GM12872 (cell line): ENCODE results near the gene TYROBP.

ENCODE experiments used
- TF ChIP-seq, protein P1 (sequence below): IDR thresholded peaks from 3 replicates; pipeline ENCODE4 v1.5.1; 2011; ENCODE audit warnings: low read depth, mild to moderate bottlenecking, low read length, moderate library complexity; ENCODE audit not compliant: insufficient read depth

The TYROBP gene

DNA sequence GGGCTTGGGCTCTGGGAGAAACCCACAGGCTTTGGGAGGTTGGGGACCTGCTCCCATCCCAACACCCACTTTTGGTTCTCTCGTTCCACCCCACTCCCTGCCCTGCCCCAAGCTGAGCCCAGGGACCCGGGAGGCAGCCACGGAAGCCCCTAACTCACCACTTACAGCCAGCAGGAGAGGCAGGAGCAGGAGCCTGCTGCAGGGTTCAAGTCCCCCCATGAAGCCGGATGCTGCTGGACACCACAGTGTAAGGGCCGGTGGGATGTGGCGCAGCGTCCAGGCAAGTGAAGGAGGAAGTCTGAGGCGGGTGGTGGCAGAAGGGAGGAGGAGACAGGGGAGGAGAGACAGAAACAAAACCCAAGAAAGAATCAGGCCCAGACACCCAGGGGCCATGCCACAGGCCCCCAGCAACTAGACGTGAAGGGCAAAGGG is at the start of gene TYROBP:
TSS of gene TYROBP (minus strand) at position 286 of the 432 bp plus-strand sequence. CDS start at position 219, 67 bp downstream.
- TF ChIP-seq, protein P1, sequence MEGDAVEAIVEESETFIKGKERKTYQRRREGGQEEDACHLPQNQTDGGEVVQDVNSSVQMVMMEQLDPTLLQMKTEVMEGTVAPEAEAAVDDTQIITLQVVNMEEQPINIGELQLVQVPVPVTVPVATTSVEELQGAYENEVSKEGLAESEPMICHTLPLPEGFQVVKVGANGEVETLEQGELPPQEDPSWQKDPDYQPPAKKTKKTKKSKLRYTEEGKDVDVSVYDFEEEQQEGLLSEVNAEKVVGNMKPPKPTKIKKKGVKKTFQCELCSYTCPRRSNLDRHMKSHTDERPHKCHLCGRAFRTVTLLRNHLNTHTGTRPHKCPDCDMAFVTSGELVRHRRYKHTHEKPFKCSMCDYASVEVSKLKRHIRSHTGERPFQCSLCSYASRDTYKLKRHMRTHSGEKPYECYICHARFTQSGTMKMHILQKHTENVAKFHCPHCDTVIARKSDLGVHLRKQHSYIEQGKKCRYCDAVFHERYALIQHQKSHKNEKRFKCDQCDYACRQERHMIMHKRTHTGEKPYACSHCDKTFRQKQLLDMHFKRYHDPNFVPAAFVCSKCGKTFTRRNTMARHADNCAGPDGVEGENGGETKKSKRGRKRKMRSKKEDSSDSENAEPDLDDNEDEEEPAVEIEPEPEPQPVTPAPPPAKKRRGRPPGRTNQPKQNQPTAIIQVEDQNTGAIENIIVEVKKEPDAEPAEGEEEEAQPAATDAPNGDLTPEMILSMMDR, result no peak

DNA sequence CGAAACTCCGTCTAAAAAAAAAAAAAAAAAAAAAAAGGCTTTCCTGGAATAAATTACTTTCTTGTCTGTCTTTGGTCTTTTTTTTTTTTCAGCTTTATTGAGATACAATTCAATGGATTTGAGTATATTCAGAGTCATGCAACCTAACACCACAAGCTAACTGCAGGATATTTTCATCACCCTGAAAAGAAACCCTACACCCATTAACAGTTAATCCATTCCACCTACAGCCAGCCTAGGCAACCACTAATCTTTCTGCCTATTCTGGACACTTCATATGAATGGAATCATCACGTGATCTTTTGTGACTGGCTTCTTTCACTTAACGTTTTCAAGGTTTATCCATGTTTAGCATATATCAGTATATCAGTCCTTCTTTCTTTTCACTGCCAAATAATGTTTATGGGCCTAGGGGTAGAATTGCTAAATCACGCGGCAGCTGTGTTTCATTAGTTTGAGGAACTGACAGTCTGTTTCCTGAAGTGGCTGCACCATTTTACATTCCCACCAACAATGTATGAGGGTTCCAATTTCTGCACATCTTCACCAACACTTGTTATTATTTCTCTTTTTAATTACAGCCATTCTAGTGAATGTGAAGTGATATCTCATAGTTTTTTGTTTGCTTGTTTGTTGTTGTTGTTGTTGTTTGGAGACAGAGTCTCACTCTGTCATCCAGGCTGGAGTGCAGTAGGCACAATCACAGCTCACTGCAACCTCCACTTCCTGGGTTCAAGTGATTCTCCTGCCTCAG is 48.0 kb upstream of the TYROBP start:
- TF ChIP-seq, protein P1, result no peak

DNA sequence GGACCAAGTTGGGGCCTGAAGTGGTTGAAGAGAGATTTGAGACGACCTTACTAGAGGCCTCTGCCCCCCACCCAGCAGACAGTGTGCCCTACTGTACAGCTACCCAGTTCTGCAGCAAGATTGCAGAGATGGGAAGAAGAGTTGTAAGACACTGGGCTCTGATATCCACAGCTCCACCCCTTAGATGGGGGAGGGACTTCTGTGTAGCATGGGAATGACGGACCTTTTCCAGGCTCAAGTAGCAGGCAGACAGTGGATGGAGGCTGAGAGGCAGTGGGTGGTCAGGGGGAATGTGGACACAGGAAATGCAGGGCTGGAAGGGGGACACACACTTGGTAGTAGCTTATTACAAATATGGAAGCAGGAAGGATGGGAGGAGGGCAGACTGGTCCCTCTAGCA is 41.0 kb upstream of the TYROBP start:
- TF ChIP-seq, protein P1, result no peak

DNA sequence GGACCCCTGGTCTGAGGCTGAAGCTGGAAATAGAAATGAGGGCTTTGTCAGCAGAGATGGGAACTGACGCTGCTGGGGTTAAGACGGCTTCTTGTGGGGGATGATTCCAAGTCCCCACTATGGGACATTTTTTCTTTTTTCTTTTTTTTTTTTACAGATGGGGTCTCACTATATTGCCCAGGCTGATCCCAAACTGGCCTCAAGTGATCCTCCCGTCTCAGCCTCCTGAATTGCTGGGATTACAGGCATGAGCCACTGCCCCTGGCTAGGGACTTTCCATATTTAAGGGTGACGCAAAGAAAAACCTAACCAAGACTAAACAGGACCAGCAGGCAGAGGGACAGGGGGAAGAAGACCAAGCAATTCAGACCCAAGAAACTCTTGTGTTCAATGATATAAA is 38.1 kb upstream of the TYROBP start:
- TF ChIP-seq, protein P1, result no peak

DNA sequence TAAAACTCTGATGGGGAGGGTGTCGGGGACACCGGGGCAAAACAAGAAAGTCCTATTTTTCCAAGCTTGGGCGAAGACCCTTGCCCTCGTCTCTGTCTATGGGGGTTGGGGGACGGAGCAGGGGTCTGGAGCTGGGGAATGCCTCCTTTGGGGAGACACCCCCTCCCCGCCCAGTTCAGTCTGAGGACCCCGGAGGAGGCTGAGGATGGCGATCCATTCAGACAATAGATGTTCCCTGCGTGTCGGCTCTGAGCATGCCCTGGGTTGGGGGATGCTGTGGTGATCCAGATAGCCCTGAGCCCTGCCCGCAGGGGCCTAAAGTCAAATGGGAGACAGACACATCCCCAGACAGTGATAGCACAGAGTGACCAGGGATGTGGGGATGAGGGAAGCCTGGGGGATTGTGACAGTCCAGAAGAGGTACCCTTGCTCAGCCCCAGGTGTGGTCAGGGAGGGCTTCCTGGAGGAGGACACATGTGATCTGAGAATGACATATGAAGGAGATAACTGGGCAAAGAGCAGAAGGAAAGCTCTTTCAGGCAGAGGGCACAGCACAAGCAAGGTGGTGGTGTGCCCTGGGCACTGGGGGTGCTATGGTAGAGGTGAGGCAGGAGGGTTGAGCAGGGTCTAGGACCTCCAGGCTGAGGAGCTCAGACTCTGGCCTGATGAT is 37.2 kb upstream of the TYROBP start:
- TF ChIP-seq, protein P1, result no peak

DNA sequence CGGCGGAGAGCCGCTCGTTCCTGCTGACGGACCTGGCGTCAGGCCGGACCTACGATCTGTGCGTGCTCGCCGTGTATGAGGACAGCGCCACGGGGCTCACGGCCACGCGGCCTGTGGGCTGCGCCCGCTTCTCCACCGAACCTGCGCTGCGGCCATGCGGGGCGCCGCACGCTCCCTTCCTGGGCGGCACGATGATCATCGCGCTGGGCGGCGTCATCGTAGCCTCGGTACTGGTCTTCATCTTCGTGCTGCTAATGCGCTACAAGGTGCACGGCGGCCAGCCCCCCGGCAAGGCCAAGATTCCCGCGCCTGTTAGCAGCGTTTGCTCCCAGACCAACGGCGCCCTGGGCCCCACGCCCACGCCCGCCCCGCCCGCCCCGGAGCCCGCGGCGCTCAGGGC is 36.5 kb upstream of the TYROBP start:
- TF ChIP-seq, protein P1, result no peak

DNA sequence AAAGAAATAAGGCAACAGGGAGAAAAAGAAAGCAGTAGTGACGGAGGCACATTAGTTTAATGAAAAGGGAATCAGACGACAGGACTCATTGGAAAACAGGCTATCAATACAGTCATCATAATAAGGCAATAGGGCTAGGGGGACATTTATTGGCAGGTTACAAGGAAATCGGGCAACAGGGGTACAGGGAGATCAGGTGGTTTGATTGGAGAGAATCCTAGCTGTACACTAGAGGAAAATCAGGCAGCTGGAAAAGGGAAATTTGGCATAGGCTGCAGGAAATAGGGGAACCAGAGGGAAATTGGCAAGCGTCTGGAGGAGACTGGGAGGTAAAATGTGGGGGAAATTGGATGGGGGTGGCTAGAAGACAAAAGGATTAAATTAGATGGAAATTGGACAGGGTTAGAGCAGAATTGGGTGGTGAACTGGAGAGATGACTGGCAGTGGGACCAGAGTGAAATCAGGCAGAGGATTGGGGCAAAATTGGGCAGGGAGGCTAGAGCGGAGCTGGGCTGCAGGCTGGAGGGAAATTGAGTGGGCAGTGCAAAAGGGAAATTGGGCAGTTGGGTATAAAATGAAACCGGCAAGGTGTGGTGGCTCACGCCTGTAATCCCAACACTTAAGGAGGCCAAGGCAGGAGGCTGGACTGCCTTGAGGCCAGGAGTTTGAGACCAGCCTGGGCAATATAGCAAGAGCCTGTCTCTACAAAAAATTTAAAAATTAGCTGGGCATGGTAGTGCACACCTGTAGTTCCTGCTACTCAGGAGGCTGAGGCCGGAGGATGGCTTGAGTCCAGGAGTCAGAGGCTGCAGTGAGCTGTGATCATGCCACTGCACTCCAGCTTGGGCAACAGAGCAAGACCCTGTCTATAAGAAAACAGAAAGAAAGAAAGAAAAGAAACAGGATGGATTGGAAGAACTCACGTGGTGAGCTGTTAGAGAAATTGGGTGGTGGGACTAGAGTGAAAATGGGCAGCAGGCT is 35.5 kb upstream of the TYROBP start:
- TF ChIP-seq, protein P1, result no peak
